Neural cell (in vitro differentiated cells): ENCODE measurements around the gene RAI1. TPM values are rescaled to one million over a fixed set of nuclear protein-coding genes. Genes with fewer than 3 reads are reported as not detected.
A peak's percentile ranks its signal among the peaks of the same experiment; 100 is the strongest.

Source experiments
- H2AFZ ChIP-seq: fragments of 200-600, 300-800 bp; sonication (generic), shearing (Covaris generic); 2 replicates; pipeline ENCODE4 v1.6.0; 2014; ENCODE audit warnings: low read depth, mild to moderate bottlenecking, antibody characterized with exemption, low read length, moderate library complexity
- H3F3A ChIP-seq: fragments of 200-600 bp; shearing (Covaris generic); 2 replicates; pipeline ENCODE4 v1.6.1; 2016; ENCODE audit warnings: mild to moderate bottlenecking, moderate library complexity, mixed read lengths, antibody characterized with exemption, low read length; ENCODE audit not compliant: insufficient read depth, poor library complexity, severe bottlenecking
- H3K27ac ChIP-seq: fragments of 200-600, 300-800 bp; sonication (generic), shearing (Covaris generic); 2 replicates; pipeline ENCODE4 v1.5.1; 2014; ENCODE audit warnings: mild to moderate bottlenecking, low read length, moderate library complexity
- H3K27me3 ChIP-seq: fragments of 300-800, 200-600 bp; sonication (generic), shearing (Covaris generic); 2 replicates; pipeline ENCODE4 v1.6.0; 2014; ENCODE audit warnings: mild to moderate bottlenecking, low read depth, low read length, moderate library complexity; ENCODE audit not compliant: insufficient read depth
- H3K36me3 ChIP-seq: fragments of 300-800, 200-600 bp; sonication (generic), shearing (Covaris generic); 2 replicates; pipeline ENCODE4 v1.5.1; 2014; ENCODE audit warnings: mild to moderate bottlenecking, antibody characterized with exemption, low read length, moderate library complexity; ENCODE audit not compliant: insufficient read depth
- H3K4me2 ChIP-seq: fragments of 300-800, 200-600 bp; sonication (generic), shearing (Covaris generic); 2 replicates; pipeline ENCODE4 v1.6.0; 2014; ENCODE audit warnings: mild to moderate bottlenecking, low read length
- H3K4me3 ChIP-seq: fragments of 300-800, 200-600 bp; sonication (generic), shearing (Covaris generic); 2 replicates; pipeline ENCODE4 v1.5.1; 2014; ENCODE audit warnings: mild to moderate bottlenecking, low read length, moderate library complexity
- H3K79me2 ChIP-seq: fragments of 200-600 bp; shearing (Covaris generic); replicated peaks from 2 replicates; pipeline ENCODE4 v1.6.0; 2014; ENCODE audit warnings: mild to moderate bottlenecking, low read length, moderate library complexity; ENCODE audit not compliant: insufficient read depth
- H3K9ac ChIP-seq: fragments of 300-800, 200-600 bp; sonication (generic), shearing (Covaris generic); 2 replicates; pipeline ENCODE4 v1.6.1; 2016; ENCODE audit warnings: mild to moderate bottlenecking, low read length, mixed read lengths
- H3K9me2 ChIP-seq: fragments of 200-600 bp; shearing (Covaris generic); 2 replicates; pipeline ENCODE4 v1.6.1; 2016; ENCODE audit warnings: mild to moderate bottlenecking, low read length, mixed read lengths; ENCODE audit not compliant: insufficient read depth
- H3K9me3 ChIP-seq: fragments of 200-600, 300-800 bp; sonication (generic), shearing (Covaris generic); 2 replicates; pipeline ENCODE4 v1.6.1; 2016; ENCODE audit warnings: mild to moderate bottlenecking, mixed run types, low read length, moderate library complexity, mixed read lengths
- H4K20me1 ChIP-seq: fragments of 200-600 bp; shearing (Covaris generic); 2 replicates; pipeline ENCODE4 v1.6.1; 2016; ENCODE audit warnings: mild to moderate bottlenecking, mixed run types; ENCODE audit not compliant: insufficient read depth
- EP300 ChIP-seq: fragments of 450-650 bp; conservative IDR thresholded peaks from 2 replicates; pipeline ENCODE4 v1.6.1; 2014; ENCODE audit warnings: antibody characterized with exemption, mild to moderate bottlenecking, moderate library complexity; ENCODE audit not compliant: poor library complexity, severe bottlenecking
- EZH2 ChIP-seq: fragments of 200-600, 300-800 bp; shearing (Covaris generic), sonication (generic); IDR thresholded peaks from 2 replicates; pipeline ENCODE4 v1.6.1; 2014; ENCODE audit warnings: antibody characterized with exemption, low read length, borderline replicate concordance, mild to moderate bottlenecking; ENCODE audit not compliant: insufficient read depth, poor library complexity, severe bottlenecking
- MXI1 ChIP-seq: fragments of 450-650 bp; conservative IDR thresholded peaks from 2 replicates; pipeline ENCODE4 v1.6.1; 2014; ENCODE audit warnings: antibody characterized with exemption, mild to moderate bottlenecking; ENCODE audit not compliant: poor library complexity, severe bottlenecking
- POLR2AphosphoS5 ChIP-seq: IDR thresholded peaks from 2 replicates; pipeline ENCODE4 v1.6.1; 2012
- RAD21 ChIP-seq: fragments of 450-650 bp; conservative IDR thresholded peaks from 2 replicates; pipeline ENCODE4 v1.6.1; 2014; ENCODE audit warnings: antibody characterized with exemption, mild to moderate bottlenecking, moderate library complexity
- SMC3 ChIP-seq: fragments of 450-650 bp; conservative IDR thresholded peaks from 2 replicates; pipeline ENCODE4 v1.6.1; 2014; ENCODE audit warnings: antibody characterized with exemption, mild to moderate bottlenecking, moderate library complexity; ENCODE audit not compliant: poor library complexity
- TAF1 ChIP-seq: IDR thresholded peaks from 2 replicates; pipeline ENCODE4 v1.6.1; 2012; ENCODE audit warnings: low read depth
- polyA plus RNA-seq: library from polyadenylated mRNA; depleted of rRNA; stranded (reverse); fragments of >200 nt; gene quantifications from 2 replicates; pipeline ENCODE4 v1.2.3, GENCODE V29; 2014
- TF ChIP-seq, protein P1 (sequence below): fragments of 450-650 bp; IDR thresholded peaks from 2 replicates; pipeline ENCODE4 v1.5.1; 2014; ENCODE audit warnings: antibody characterized with exemption, mild to moderate bottlenecking, moderate library complexity; ENCODE audit not compliant: poor library complexity, severe bottlenecking
- TF ChIP-seq, protein P2 (sequence below): IDR thresholded peaks from 2 replicates; pipeline ENCODE4 v1.6.1; 2012; ENCODE audit warnings: borderline replicate concordance

The RAI1 gene
- polyA plus RNA-seq, 1 donor from 2014 or later = 16.9 TPM

GRCh38 chr17:17719199-17719940 lies 38.1 kb downstream of the RAI1 start:
- H3K79me2 ChIP-seq = peaks cover 62% of the 10 kb centered on the region
- no peaks in the 10 kb centered on the region for H3K36me3 ChIP-seq
- no peak overlapping the region for H3K4me3 ChIP-seq
- H3F3A ChIP-seq = no peaks in the 10 kb centered on the region
- no peaks in the 10 kb centered on the region for H3K27me3 ChIP-seq
- no peaks in the 10 kb centered on the region for H3K9me3 ChIP-seq
- TF ChIP-seq EZH2 (no peak), MXI1 (no peak), SMC3 (no peak), POLR2AphosphoS5 (no peak), RAD21 (no peak), TAF1 (no peak), EP300 (no peak)
- TF ChIP-seq, protein P1, sequence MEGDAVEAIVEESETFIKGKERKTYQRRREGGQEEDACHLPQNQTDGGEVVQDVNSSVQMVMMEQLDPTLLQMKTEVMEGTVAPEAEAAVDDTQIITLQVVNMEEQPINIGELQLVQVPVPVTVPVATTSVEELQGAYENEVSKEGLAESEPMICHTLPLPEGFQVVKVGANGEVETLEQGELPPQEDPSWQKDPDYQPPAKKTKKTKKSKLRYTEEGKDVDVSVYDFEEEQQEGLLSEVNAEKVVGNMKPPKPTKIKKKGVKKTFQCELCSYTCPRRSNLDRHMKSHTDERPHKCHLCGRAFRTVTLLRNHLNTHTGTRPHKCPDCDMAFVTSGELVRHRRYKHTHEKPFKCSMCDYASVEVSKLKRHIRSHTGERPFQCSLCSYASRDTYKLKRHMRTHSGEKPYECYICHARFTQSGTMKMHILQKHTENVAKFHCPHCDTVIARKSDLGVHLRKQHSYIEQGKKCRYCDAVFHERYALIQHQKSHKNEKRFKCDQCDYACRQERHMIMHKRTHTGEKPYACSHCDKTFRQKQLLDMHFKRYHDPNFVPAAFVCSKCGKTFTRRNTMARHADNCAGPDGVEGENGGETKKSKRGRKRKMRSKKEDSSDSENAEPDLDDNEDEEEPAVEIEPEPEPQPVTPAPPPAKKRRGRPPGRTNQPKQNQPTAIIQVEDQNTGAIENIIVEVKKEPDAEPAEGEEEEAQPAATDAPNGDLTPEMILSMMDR = no peak
- TF ChIP-seq, protein P2, sequence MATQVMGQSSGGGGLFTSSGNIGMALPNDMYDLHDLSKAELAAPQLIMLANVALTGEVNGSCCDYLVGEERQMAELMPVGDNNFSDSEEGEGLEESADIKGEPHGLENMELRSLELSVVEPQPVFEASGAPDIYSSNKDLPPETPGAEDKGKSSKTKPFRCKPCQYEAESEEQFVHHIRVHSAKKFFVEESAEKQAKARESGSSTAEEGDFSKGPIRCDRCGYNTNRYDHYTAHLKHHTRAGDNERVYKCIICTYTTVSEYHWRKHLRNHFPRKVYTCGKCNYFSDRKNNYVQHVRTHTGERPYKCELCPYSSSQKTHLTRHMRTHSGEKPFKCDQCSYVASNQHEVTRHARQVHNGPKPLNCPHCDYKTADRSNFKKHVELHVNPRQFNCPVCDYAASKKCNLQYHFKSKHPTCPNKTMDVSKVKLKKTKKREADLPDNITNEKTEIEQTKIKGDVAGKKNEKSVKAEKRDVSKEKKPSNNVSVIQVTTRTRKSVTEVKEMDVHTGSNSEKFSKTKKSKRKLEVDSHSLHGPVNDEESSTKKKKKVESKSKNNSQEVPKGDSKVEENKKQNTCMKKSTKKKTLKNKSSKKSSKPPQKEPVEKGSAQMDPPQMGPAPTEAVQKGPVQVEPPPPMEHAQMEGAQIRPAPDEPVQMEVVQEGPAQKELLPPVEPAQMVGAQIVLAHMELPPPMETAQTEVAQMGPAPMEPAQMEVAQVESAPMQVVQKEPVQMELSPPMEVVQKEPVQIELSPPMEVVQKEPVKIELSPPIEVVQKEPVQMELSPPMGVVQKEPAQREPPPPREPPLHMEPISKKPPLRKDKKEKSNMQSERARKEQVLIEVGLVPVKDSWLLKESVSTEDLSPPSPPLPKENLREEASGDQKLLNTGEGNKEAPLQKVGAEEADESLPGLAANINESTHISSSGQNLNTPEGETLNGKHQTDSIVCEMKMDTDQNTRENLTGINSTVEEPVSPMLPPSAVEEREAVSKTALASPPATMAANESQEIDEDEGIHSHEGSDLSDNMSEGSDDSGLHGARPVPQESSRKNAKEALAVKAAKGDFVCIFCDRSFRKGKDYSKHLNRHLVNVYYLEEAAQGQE = no peak
- no peak overlapping the region for H3K9ac ChIP-seq
- H3K27ac ChIP-seq = no peak overlapping the region
- H2AFZ ChIP-seq = no peak overlapping the region
- no peaks in the 10 kb centered on the region for H3K9me2 ChIP-seq
- H3K4me2 ChIP-seq = no peak overlapping the region
- H4K20me1 ChIP-seq = peaks cover 7% of the 10 kb centered on the region

GRCh38 chr17:17719966-17720543 lies 38.8 kb downstream of the RAI1 start:
- TF ChIP-seq, protein P1 = no peak
- TF ChIP-seq RAD21 (no peak), POLR2AphosphoS5 (no peak), SMC3 (no peak), EZH2 (no peak), EP300 (no peak), TAF1 (no peak), MXI1 (no peak)
- TF ChIP-seq, protein P2 = no peak
- H4K20me1 ChIP-seq = peaks cover 4% of the 10 kb centered on the region
- no peaks in the 10 kb centered on the region for H3K27me3 ChIP-seq

More at GRCh38 chr17:17719966-17720543, 38.8 kb downstream of the RAI1 start:
- Histone ChIP-seq H3K27ac (peak overlapping the region; percentile 1), H3K9me3 (no peaks in the 10 kb centered on the region), H3K4me3 (no peak overlapping the region), H2AFZ (no peak overlapping the region), H3K9me2 (no peaks in the 10 kb centered on the region), H3K79me2 (peaks cover 59% of the 10 kb centered on the region), H3K9ac (no peak overlapping the region), H3K36me3 (no peaks in the 10 kb centered on the region), H3F3A (no peaks in the 10 kb centered on the region), H3K4me2 (no peak overlapping the region)
